ENCODE data around the gene GPC6.

- TF ChIP-seq CTCF (conservative IDR thresholded peaks at IDR 0.05) (no peak), EZH2 (IDR thresholded peaks at IDR 0.05; ENCODE audit: low read depth) (no peak)
Observed at GRCh38 chr13:93420206-93420605, 193.6 kb downstream of the GPC6 start.
